HS-5 (cell line): ENCODE data around the gene WWOX.

Source experiments
- DNase-seq: peaks from one replicate; pipeline ENCODE4 v3.0.0-alpha.2; 2012; ENCODE audit warnings: low read depth

The WWOX gene

DNA sequence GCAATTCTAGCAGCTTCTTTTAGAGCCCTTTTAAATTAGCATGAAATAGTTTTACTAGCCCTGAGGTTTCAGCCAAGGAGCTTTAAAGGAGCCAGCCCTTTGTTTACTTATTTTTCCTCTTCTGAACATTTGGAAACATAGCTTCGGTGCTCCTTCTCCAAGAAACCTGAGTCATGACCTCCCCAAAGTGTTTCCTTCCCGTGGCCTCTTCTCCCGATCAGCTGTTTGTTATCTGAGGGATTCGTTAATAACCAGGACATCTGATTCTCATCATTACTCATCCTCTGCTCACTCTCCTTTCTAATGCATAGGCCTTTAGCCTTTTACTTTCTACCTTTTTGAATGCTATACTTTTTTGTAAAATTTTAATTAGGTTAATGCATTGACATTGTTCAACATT is 204.5 kb downstream of the WWOX start:
- no peak for DNase-seq

DNA sequence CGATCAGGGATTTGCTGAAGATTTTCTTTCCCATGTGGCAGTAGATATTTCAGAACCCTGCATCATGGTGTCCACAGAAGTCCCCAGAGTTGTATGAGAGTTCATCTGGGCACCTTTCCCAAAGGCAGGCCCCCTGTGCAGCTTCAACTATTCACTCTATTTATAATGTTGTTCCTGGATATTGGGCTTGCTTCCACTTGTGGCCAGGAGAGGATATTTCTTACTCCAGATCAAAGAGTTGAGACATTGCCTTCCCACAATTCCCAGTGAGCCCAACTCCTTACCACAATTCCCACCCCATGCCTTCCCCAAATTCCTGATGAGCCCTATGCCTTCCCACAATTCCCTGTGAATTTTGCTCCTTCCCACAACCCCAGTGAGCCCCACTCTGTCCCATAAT is 206.9 kb downstream of the WWOX start:
- DNase-seq: no peak

DNA sequence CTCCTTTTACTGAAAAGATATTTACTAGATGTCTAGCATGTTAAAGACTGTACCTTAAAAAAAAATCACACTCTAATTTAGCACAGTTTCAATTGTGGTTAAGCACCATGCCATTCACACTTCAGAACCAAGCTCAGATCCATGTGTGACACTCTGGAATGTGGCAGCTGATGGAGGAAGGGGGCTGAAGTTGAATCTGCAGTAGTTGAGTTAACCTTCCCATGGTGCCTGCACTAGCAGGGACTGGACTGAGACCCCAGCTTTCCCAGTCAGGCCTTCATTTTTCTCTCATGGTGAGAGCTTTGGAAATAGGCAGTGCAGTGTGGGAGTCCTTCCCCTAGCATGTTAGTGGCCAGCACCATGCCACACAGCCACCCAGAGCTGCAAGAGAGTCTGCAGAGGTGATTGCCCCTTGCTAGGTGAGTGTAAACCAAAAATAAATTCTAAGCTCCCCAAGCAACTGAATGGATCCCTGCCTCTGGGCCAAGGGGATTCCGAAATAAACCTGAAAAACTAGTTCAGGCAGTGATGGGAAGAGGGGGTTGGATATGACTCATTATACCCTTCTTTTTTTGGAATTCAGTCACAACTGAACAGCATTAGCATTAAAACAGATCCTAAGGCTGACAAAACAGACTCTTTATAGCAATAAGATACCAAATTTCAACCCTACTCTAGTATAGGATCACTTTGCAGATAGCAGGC is 208.5 kb downstream of the WWOX start:
- DNase-seq: no peak

GRCh38 chr16:78309763-78310162 is 210.3 kb downstream of the WWOX start:
- no peak for DNase-seq

DNA sequence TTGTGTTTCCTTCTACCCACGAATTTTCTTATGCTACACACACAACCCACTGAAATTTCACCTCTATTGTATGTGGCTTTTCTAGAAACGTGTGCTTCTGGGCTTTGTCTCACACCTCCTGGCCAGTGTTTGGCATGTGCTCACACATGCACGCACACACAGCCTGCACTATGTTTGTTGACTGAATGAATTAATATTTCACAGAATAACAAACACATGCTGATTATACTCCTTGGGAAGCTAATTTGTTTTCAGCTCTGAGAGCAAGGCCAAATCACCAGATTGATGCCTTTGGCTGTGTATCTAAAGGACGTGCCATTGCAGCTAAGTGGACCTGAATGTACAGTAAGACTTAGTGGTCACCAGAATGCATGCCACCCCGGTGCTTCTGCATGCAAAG is 210.7 kb downstream of the WWOX start:
- DNase-seq: no peak

DNA sequence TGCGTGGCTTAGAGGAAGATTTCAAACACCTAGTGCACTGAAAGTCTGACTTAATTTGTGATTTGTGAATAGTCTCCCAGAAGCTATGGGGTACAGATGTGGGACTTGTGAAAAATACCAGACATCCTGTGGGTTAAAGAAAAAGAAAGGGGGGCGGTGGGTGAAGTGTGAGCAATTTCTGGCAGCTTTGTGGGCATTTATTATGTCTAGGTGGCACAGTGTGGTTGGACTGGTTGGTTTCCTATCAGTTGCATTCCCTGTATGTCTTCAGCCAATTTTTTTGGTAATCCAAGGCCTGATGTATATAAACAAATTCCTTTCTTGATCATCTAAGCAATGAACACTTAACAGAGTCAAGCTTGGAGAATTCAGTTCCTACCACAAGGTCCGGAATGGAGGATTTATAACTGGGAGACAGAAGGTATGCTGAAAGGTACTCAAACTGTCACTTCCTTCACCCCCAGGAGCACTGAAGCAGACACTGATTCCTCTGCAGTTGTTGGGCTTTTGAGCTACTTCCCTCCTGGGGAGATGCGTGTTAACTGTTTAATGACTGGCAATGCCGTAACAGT is 211.6 kb downstream of the WWOX start:
- DNase-seq: no peak

DNA sequence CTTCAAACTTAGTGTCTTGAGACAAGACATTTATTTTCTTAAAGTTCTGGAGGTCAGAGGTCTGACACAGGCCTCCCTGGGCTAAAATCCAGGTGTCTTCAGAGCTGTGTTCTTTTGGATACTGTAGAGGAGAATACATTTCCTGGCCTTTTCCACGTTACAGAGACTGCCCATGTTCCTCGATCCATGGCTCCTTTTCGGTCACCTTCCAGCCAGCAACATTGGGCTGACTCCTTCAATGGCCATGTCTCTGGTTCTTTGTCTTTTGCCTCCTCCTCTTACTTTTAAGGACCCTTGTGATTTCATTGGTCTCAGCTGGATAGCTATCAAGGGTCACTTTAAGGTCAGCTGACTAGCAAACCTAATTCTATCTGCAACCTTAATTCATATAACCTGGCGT is 212.4 kb downstream of the WWOX start:
- DNase-seq: no peak

GRCh38 chr16:78317564-78318240 is 218.2 kb downstream of the WWOX start:
- DNase-seq: no peak

DNA sequence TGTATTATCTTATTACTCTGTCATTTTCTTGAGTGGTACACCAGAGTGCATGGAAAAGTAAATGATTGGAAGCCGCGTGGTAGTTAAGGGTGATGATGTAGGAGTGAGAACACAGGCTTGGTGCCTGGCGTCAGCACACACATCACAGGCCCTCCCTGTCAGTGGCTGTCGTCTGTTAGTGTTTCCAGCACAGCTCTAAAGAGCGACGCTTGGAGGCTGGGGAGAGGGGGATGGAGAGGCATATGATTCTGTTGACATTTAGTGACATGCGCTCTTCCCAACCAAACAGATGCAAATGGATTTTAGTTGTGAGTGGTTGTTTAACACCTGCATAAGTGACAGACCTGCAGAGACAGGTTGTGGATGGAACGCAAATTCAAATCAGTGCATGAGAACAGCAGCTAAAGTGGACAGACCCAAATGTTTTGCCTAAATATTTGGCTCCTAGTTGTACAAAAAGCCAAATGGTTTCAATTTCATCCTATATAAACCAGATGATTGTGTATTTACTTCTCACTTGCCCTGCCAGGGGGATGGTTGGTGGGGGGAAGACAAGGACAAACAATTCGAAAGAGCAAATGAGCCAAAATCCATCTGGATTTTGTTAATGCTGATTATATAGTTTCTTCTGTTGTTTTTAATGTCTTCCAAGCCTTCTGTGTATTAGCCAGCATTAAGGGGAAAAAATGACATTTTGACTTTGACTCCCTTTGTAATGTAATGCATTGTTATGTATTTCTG is 222.3 kb downstream of the WWOX start:
- no peak for DNase-seq

GRCh38 chr16:78323315-78323714 is 223.9 kb downstream of the WWOX start:
- no peak for DNase-seq

- no peak for DNase-seq
These were observed 225.3 kb downstream of the WWOX start for GRCh38 chr16:78324649-78325285.

DNA sequence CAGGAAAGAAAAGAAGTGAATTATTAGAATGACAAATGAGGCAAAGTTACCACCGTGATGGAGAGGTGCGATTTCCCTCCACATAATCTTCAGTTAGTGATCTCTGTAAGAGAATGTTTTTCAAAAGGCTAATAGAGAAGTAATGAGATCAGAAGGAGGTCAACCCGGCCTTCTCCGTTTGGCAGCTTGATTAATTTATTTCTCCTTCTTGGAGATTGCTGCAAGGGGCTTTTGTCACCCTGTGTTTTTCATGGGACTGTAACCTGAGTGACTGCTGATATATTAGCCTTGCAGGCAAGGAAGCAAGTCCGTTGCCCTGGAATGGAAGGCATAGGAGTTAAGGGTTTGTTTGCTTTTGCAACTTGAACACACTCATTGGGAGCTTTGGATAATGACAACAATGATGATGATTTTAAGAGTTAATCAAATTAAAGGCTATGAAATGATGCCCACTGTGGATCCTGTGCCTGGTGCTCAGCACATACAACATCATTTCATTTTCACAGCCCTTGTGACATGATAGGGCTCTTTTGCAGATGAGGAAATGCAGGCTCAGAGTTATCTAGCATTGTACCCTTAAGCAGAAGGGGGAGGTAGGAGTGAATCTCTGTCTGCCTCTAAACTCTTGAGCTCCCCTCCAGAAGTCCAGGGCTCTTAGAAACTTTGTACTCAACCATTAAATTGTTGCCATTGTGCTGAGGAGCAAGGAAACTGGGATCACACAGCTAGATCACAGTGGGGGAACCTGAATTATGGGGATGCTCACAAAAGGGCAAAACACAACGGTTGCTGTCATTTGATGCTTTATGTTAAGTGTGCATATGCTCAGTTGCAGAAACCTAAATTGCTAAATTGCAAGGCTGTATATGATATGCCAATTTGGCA is 226.3 kb downstream of the WWOX start:
- no peak for DNase-seq

DNA sequence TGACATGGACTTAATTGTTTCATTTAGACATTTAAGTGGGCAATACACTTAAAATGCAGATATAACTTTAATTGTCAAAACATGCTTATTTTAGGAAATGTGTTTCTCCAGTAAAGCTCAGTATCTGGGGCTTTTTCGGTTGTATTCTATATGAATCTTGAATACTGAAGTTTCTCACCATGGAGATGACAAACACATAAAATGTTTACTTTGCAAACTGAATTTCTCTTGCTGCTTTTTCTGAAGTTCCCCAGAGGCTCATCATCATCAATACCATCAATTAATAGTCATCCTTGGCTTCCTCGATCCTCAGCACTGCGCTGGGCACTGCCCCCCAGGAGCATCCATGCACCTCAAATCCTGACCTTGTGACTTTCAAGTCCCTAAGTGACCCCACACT is 227.3 kb downstream of the WWOX start:
- DNase-seq: no peak

- no peak for DNase-seq
These were observed 232.3 kb downstream of the WWOX start for GRCh38 chr16:78331731-78332130.

GRCh38 chr16:78333808-78334207 is 234.4 kb downstream of the WWOX start:
- no peak for DNase-seq

GRCh38 chr16:78340590-78340989 is 241.1 kb downstream of the WWOX start:
- no peak for DNase-seq

- DNase-seq: no peak
These were observed 248.6 kb downstream of the WWOX start for GRCh38 chr16:78348068-78348467.

- no peak for DNase-seq
These were observed 249.4 kb downstream of the WWOX start for GRCh38 chr16:78348886-78349285.

DNA sequence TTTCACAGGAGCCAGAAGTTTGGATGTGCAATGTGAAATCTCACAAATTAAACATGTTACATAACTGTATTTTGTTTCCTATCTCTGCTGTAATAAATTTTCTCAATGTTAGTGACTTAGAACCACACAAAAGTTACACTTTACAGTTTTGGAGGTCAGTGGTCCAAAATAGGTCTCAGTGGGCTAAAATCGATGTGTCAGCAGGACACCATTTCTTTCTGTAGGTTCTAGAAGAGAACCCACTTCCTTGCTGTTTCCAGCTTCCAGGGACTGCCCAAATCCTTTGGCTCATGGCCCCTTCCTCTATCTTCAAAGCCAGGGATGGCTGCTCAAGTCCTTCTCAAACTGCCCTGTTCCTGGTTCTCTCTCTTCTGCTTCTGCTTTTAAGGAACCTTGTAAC is 252.7 kb downstream of the WWOX start:
- no peak for DNase-seq

- no peak for DNase-seq
These were observed 254.3 kb downstream of the WWOX start for GRCh38 chr16:78353640-78354275.
